Stomach smooth muscle (tissue), 2 donors: ENCODE results near the gene SLX9.

Source experiments
- H3K27ac ChIP-seq: one replicate; pipeline ENCODE4 v1.7.0; 2013; ENCODE audit warnings: mild to moderate bottlenecking, low read length, inconsistent platforms
- H3K27me3 ChIP-seq, 2 donors: one replicate each; pipeline ENCODE4 v1.7.0; 2013; ENCODE audit warnings: low read length in 2 of 2; ENCODE audit not compliant: insufficient read depth in 2 of 2, control insufficient read depth in 1 of 2
- H3K36me3 ChIP-seq, 2 donors: one replicate each; pipeline ENCODE4 v1.7.0; 2013; ENCODE audit warnings: low read length in 2 of 2; ENCODE audit not compliant: control insufficient read depth in 2 of 2, insufficient read depth in 2 of 2
- H3K4me1 ChIP-seq: one replicate; pipeline ENCODE4 v1.7.0; 2013; ENCODE audit warnings: low read length; ENCODE audit not compliant: control insufficient read depth, insufficient read depth
- H3K4me3 ChIP-seq, 2 donors: one replicate each; pipeline ENCODE4 v1.7.0; 2013; ENCODE audit warnings: low read length in 2 of 2
- H3K9ac ChIP-seq, 2 donors: one replicate each; pipeline ENCODE4 v1.7.0; 2013; ENCODE audit warnings: low read length in 2 of 2, mild to moderate bottlenecking in 1 of 2
- H3K9me3 ChIP-seq, 2 donors: one replicate each; pipeline ENCODE4 v1.7.0; 2013; ENCODE audit warnings: low read length in 2 of 2; ENCODE audit not compliant: control insufficient read depth in 2 of 2
- donor health status: healthy.
- donor health status: Pancreatic carcinoma.

Gene SLX9

GRCh38 chr21:44984428-44984791 lies 44.6 kb downstream of the SLX9 start:
- no peaks in the 10 kb centered on the region for H3K27me3 ChIP-seq
- H3K4me3 ChIP-seq, result no peak overlapping the region
- H3K9me3 ChIP-seq, result no peaks in the 10 kb centered on the region
- no peaks in the 10 kb centered on the region for H3K36me3 ChIP-seq
- no peak overlapping the region for H3K9ac ChIP-seq
- peaks cover 36% of the 10 kb centered on the region for H3K4me1 ChIP-seq
- no peak overlapping the region for H3K27ac ChIP-seq

DNA sequence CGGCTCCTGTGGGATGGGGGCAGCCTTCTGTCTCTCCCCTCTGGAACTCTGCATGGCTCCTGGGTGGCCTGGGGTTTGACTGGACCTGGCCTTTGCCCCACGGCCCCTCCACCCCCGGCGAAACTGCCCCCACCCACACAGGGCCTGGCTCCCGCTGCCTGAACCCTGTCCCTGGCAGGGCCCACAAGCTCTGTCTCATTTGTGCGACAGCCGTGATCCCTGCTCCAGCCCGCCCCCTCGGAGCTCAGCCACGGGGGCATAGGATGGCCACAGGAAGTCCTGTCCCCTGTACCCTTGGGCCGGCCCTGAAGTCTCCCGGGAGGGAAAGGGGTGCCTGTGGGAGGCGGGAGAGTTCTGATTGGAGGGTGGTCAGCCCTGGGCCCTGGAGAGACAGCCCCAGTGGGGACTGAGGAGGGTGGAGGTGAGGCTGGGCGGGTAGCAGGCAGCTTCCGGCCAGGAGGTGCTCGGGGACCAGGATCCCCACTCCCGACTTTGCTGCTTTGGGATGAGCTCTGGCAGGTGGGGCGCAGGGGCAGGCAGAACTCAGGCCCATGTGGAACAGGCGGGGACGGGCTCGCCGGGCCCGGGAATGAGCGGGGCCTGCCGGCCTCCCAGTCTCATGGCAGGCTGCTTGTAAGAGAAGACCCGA lies 45.1 kb downstream of the SLX9 start:
- Histone ChIP-seq H3K27ac (no peak overlapping the region), H3K9me3 (no peaks in the 10 kb centered on the region), H3K9ac (no peak overlapping the region), H3K4me3 (no peak overlapping the region), H3K36me3 (no peaks in the 10 kb centered on the region), H3K27me3 (no peaks in the 10 kb centered on the region), H3K4me1 (peaks cover 41% of the 10 kb centered on the region)

GRCh38 chr21:44985441-44986401 lies 45.9 kb downstream of the SLX9 start:
- Histone ChIP-seq H3K27me3 (no peaks in the 10 kb centered on the region), H3K9me3 (no peaks in the 10 kb centered on the region), H3K36me3 (no peaks in the 10 kb centered on the region), H3K4me3 (no peak overlapping the region), H3K9ac (no peak overlapping the region), H3K4me1 (peaks cover 49% of the 10 kb centered on the region), H3K27ac (no peak overlapping the region)

DNA sequence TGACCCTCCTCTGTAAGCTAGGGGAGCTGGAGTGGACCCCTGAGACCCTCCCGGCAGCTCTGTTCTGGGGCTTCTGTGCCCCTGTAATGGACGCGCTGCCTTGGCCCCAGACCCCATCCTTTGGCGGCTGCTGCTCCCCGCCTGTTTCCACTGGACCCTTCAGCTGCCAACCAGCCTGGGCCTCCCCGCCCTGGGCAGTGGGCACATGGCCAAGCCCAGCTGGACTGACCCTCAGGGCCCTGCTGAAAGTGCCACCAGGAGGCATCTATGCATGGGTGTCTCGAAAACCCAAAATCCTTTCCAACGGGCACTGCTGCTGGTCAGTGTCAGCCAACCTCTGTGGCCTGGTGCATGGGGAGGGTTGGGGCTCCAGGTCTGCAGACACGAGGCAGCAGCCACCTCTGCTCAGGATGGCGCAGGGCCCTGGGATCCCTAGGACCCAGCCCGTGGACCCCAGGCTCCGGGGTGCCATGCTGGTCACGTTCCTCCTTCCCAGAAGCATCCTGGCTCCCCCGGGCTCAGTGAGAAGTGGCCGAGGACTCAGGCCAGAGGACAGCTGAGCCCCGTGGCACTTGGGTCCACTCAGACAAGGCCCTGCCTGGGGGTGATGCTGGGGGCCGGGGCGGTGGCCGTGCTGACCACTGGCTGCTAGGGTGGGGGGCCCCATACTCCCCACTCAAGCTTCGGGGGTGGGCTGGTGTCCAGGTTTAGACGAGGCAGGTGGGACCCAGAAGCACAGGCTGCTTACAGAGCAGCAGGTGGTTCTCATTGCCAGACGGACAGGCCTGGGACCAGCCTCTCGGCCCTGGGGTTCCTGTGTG lies 46.9 kb downstream of the SLX9 start:
- Histone ChIP-seq H3K27ac (no peak overlapping the region), H3K9me3 (no peaks in the 10 kb centered on the region), H3K27me3 (no peaks in the 10 kb centered on the region), H3K4me3 (no peak overlapping the region), H3K4me1 (peaks cover 58% of the 10 kb centered on the region), H3K9ac (no peak overlapping the region), H3K36me3 (no peaks in the 10 kb centered on the region)

DNA sequence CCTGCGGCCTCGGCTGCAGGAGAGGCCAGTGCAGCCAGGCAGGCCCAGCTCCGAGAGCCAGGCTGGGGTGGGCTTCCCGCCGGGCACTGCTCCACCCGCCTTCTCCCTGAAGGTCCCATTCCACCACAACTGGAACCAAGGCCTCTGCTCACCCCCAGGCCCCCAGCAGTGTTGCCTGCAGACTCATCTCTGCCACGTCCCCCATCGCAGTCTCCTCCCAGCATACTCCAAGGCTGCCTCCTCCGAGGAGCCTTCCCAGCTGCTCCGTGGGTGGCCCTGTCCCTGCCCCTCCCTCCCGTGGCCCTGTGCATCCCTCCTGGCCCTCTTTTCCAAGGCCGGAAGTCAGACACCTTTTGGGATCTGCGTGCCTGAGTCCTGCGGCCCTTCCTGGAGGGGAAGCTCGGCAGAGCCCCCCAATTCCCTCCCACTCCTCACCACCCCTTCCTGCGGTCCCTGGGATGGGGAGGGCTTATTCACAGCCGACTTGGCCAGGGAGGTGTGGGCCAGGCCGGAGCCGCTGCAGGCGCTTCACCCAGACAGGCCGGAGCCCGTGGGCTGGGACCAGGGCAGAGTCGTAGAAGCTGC lies 47.6 kb downstream of the SLX9 start:
- no peak overlapping the region for H3K4me3 ChIP-seq
- no peak overlapping the region for H3K9ac ChIP-seq
- H3K9me3 ChIP-seq, result no peaks in the 10 kb centered on the region
- H3K27ac ChIP-seq, result no peak overlapping the region
- no peaks in the 10 kb centered on the region for H3K36me3 ChIP-seq
- no peaks in the 10 kb centered on the region for H3K27me3 ChIP-seq
- peaks cover 65% of the 10 kb centered on the region for H3K4me1 ChIP-seq

GRCh38 chr21:44987886-44988606 lies 48.2 kb downstream of the SLX9 start:
- H3K9ac ChIP-seq, result no peak overlapping the region
- H3K4me1 ChIP-seq, result peaks cover 72% of the 10 kb centered on the region
- no peaks in the 10 kb centered on the region for H3K36me3 ChIP-seq
- H3K9me3 ChIP-seq, result no peaks in the 10 kb centered on the region
- no peaks in the 10 kb centered on the region for H3K27me3 ChIP-seq
- no peak overlapping the region for H3K4me3 ChIP-seq
- H3K27ac ChIP-seq, result peak overlapping the region; percentile 84

GRCh38 chr21:44988607-44989536 lies 49.0 kb downstream of the SLX9 start:
- no peaks in the 10 kb centered on the region for H3K9me3 ChIP-seq
- H3K36me3 ChIP-seq, result no peaks in the 10 kb centered on the region
- H3K4me3 ChIP-seq, result peak overlapping the region; percentile 22 to 32
- peaks cover 80% of the 10 kb centered on the region for H3K4me1 ChIP-seq
- peak overlapping the region; percentile 84 for H3K27ac ChIP-seq
- H3K9ac ChIP-seq, result peak overlapping the region; percentile 36 to 38
- H3K27me3 ChIP-seq, result no peaks in the 10 kb centered on the region

DNA sequence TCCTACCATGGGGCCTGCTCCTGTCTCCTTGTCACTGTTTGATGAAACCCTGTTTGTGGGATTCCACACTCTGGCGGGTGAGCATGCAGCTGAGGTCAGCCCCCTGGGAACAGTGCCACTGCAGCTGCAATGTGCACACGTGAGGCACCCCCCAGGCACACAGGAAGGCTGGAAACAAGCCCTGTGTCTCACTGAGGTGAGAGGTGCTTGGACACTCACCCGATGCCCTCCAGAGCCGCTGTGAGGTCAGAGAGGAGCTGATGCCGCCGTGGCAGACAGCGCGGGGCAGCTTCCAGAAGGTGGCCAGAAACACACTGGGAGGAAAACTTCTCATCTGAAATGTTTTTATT lies 49.7 kb downstream of the SLX9 start:
- Histone ChIP-seq H3K27me3 (no peaks in the 10 kb centered on the region), H3K36me3 (no peaks in the 10 kb centered on the region), H3K9me3 (no peaks in the 10 kb centered on the region), H3K9ac (peak overlapping the region; percentile 36 to 38), H3K4me3 (peak overlapping the region; percentile 22 to 32), H3K4me1 (peaks cover 87% of the 10 kb centered on the region), H3K27ac (peak overlapping the region; percentile 84)

DNA sequence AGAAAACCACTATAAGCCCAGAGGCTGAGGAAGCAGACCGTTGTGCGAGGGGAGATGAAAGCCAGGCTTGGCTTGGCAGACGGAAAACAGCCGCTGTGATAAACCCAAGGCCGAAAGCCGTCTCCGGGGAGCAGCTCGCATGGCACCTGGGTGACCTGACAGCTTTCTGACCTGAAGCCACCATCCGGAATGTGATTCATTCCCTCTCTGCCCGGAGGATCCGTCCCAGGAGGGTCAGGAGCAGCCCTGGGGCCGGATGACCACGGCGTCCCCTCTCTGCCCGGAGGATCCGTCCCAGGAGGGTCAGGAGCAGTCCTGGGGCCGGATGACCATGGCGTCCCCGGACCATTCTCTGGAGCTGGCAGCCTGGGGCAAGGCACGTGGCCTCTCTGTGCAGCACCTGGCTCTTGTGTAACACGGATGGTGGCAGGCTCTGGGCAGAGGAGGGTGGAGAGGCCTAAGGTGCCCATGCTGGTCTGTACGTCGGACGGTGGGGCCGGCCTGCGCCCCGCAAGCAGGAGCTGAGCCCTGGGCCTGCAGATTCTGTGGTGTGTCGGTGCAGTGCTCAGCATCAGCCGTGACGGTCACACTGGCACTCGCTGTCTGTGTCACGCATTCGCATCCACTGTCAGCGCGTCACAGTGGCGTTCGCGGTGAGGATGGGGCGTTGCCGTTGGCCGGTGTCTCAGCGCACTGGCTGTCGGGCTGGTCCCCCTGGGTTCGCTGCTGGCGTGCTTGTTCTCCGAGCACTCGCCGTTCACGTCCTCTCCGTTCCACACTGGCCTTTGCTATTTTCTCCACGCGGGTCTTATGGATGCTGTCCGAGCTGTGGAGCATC lies 50.3 kb downstream of the SLX9 start:
- Histone ChIP-seq H3K27ac (peak overlapping the region; percentile 84), H3K36me3 (no peaks in the 10 kb centered on the region), H3K4me3 (peak overlapping the region; percentile 22 to 32), H3K9me3 (no peaks in the 10 kb centered on the region), H3K27me3 (no peaks in the 10 kb centered on the region), H3K4me1 (peaks cover 93% of the 10 kb centered on the region), H3K9ac (peak overlapping the region in 1 of 2 donors; percentile 53)
